ENCODE results near the gene POPDC2. TPM values are rescaled to one million over a fixed set of nuclear protein-coding genes. Genes with fewer than 3 reads are reported as not detected.

Gene POPDC2
- polyA plus RNA-seq, 1 of the 3 experiments (the other 2 are of a cell fraction), result 19.9 TPM

DNA sequence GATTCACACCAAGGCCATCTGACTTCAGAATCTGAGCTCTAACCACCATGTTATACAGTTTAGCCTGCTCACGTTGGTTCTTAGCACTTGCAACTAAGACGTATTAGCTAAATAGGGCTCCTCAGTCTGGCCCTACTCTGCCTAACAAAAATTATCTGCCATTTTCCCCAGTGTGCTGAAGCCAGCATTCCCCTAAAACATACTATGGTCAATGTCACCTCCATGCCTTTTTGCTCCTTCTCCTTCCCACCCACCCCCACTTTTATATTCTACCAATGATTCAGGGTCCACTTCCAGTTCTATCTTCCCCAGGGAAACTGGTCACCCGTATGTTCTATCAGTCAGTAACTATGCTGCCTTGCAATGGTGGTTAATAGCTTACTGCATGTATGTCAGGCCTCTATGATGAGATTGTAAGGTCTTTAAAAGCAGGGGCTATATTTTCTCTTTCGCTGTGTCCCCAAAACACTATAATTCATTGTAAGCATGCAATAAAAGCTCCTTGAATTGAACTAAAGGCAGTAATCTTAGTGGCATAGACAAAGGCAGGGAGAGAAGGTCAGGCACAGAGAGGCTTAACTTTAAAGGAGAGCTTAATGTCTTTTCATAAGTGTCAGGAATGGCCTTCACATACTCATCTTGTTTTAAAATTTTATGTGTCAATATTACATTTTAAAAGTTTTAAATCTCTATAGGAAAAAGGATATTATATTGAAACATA, 23.3 kb downstream of the POPDC2 start:
- Histone ChIP-seq H4K20me1 (ENCODE audit: insufficient read depth) (no peaks in the 10 kb centered on the region), H2AFZ (ENCODE audit: low read depth) (no peak overlapping the region), H3K4me1 (ENCODE audit: control insufficient read depth in 1 of 2, insufficient read depth in 2 of 2, low read depth in 1 of 2, low read length in 1 of 2) (peaks cover 28 to 43% of the 10 kb centered on the region in 2 experiments), H3K4me3 (ENCODE audit: low read depth in 2 of 2, low read length in 1 of 2) (no peak overlapping the region), H3K9me2 (no peaks in the 10 kb centered on the region), H3K27ac (ENCODE audit: low read depth in 2 of 2, low read length in 1 of 2) (peak overlapping the region; percentile 99 to 100), H3K9ac (peak overlapping the region; percentile 61; the same call in 1 of the 2 replicates), H3K9me3 (no peaks in the 10 kb centered on the region), H3K27me3 (ENCODE audit: insufficient read depth) (no peaks in the 10 kb centered on the region), H3K36me3 (replicated peaks in 1 of 2; ENCODE audit: control insufficient read depth in 1 of 2, insufficient read depth in 2 of 2, low read length in 1 of 2) (peaks cover 4 to 10% of the 10 kb centered on the region in 2 experiments), H3F3A (replicated peaks; ENCODE audit: insufficient read depth) (peaks cover 29% of the 10 kb centered on the region), H3K4me2 (peak overlapping the region; percentile 65; the same call in 1 of the 2 replicates), H3K79me2 (ENCODE audit: insufficient read depth) (no peaks in the 10 kb centered on the region)
- no peak for DNase-seq
- POLR2A ChIA-PET, result interaction anchor here (1.1 to 1.7 kb wide), 3 partner anchors 26 to 174 kb away, joined by 3 to 9 read pairs (median 4); partner anchors contain the start of genes TIMMDC1 and TMEM39A
- TF ChIP-seq MXI1 (IDR thresholded peaks at IDR 0.05; ENCODE audit: low read depth, low read length) (no peak), NFIC (IDR thresholded peaks at IDR 0.05; ENCODE audit: borderline replicate concordance) (no peak), POLR2AphosphoS5 (IDR thresholded peaks at IDR 0.05; ENCODE audit: low read depth, low read length) (no peak), JUND (IDR thresholded peaks at IDR 0.05) (no peak), FOXJ3 (CRISPR knock-in tag; IDR thresholded peaks at IDR 0.05) (no peak), EP300 (IDR thresholded peaks at IDR 0.05; ENCODE audit: borderline replicate concordance in 1 of 2, low read depth in 1 of 2, low read length in 1 of 2) (no peak), SMC3 (IDR thresholded peaks at IDR 0.05; ENCODE audit: low read depth, low read length) (no peak), MEF2A (IDR thresholded peaks at IDR 0.05; ENCODE audit: borderline replicate concordance, low read depth) (no peak), CHD2 (IDR thresholded peaks at IDR 0.05; ENCODE audit: low read length, partially characterized antibody) (no peak)
- TF ChIP-seq, protein P1, sequence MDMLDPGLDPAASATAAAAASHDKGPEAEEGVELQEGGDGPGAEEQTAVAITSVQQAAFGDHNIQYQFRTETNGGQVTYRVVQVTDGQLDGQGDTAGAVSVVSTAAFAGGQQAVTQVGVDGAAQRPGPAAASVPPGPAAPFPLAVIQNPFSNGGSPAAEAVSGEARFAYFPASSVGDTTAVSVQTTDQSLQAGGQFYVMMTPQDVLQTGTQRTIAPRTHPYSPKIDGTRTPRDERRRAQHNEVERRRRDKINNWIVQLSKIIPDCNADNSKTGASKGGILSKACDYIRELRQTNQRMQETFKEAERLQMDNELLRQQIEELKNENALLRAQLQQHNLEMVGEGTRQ (IDR thresholded peaks at IDR 0.05; ENCODE audit: borderline replicate concordance, low read depth, low read length), result no peak
- TF ChIP-seq, protein P2, sequence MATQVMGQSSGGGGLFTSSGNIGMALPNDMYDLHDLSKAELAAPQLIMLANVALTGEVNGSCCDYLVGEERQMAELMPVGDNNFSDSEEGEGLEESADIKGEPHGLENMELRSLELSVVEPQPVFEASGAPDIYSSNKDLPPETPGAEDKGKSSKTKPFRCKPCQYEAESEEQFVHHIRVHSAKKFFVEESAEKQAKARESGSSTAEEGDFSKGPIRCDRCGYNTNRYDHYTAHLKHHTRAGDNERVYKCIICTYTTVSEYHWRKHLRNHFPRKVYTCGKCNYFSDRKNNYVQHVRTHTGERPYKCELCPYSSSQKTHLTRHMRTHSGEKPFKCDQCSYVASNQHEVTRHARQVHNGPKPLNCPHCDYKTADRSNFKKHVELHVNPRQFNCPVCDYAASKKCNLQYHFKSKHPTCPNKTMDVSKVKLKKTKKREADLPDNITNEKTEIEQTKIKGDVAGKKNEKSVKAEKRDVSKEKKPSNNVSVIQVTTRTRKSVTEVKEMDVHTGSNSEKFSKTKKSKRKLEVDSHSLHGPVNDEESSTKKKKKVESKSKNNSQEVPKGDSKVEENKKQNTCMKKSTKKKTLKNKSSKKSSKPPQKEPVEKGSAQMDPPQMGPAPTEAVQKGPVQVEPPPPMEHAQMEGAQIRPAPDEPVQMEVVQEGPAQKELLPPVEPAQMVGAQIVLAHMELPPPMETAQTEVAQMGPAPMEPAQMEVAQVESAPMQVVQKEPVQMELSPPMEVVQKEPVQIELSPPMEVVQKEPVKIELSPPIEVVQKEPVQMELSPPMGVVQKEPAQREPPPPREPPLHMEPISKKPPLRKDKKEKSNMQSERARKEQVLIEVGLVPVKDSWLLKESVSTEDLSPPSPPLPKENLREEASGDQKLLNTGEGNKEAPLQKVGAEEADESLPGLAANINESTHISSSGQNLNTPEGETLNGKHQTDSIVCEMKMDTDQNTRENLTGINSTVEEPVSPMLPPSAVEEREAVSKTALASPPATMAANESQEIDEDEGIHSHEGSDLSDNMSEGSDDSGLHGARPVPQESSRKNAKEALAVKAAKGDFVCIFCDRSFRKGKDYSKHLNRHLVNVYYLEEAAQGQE (IDR thresholded peaks at IDR 0.05; ENCODE audit: low read depth, low read length), result no peak
- TF ChIP-seq, protein P3, sequence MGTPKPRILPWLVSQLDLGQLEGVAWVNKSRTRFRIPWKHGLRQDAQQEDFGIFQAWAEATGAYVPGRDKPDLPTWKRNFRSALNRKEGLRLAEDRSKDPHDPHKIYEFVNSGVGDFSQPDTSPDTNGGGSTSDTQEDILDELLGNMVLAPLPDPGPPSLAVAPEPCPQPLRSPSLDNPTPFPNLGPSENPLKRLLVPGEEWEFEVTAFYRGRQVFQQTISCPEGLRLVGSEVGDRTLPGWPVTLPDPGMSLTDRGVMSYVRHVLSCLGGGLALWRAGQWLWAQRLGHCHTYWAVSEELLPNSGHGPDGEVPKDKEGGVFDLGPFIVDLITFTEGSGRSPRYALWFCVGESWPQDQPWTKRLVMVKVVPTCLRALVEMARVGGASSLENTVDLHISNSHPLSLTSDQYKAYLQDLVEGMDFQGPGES (IDR thresholded peaks at IDR 0.05; ENCODE audit: low read depth, low read length), result no peak
- CTCF ChIA-PET, result interaction anchor here (1.2 to 2.2 kb wide), 5 partner anchors 11 to 44 kb away, joined by 3 to 7 read pairs (median 5); no protein-coding TSS in a partner anchor
- 90% methylated on average over 4 of the region's 4 CpGs for WGBS (ENCODE audit: low lambda C conversion rate)
